T47D (cell line): ENCODE results near the gene AKAP6.

Experiments used
- DNase-seq, 2 experiments: peaks; one replicate each; pipeline versions ENCODE4 v3.0.0 to v3.0.0-alpha.2; 2011 to 2012; ENCODE audit warnings: low read depth in 1 of 2, low spot score in 1 of 2
- JUND ChIP-seq: IDR thresholded peaks from 2 replicates; pipeline ENCODE4 v1.6.1; 2012; ENCODE audit warnings: low read depth
- in situ Hi-C: cut with HindIII; loops from 2 replicates; pipeline ENCODE4 v1.10.0; 2016; ENCODE audit warnings: low sequenced_read_pairs, low pct_unique_long_range_greater_than_20kb

The AKAP6 gene

GRCh38 chr14:32590157-32590556 is 261.1 kb downstream of the AKAP6 start:
- in situ Hi-C loops, result no loop called here
- no peak for DNase-seq
- no peak for TF ChIP-seq JUND

DNA sequence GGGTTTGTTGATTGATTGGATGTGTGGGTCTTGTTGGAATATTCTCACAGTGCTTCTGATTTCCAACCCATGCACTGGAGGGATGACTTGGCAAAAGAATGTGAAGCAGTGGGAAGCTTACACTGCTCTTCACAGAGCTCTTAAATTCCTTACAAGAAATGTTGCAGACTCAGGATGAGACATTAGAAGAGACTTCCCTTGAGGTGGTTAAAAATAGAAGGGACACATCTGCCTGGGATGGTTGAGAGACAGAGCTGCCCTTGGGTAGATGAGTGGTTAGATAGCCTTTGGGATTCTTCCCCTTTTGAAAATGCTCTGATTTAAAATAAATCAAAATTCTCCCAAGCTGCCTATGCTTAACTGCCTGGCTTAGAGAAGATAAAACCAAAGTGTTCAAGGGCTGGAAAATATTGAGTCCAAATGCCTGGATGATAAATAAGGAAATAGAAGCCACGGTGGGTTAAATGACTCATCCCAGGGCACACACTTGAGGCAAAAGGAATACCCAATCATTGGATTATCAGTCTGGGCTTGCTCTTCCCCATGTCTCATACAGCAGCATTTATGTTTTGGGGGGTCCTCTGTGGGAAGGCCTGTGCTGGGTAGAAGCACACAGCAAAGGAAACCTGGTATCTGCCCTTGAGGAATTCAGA is 264.3 kb downstream of the AKAP6 start:
- DNase-seq, result no peak
- in situ Hi-C loops, result no loop called here
- TF ChIP-seq JUND, result no peak

GRCh38 chr14:32594766-32595165 is 265.7 kb downstream of the AKAP6 start:
- no peak for TF ChIP-seq JUND
- no peak for DNase-seq
- in situ Hi-C loops, result no loop called here

DNA sequence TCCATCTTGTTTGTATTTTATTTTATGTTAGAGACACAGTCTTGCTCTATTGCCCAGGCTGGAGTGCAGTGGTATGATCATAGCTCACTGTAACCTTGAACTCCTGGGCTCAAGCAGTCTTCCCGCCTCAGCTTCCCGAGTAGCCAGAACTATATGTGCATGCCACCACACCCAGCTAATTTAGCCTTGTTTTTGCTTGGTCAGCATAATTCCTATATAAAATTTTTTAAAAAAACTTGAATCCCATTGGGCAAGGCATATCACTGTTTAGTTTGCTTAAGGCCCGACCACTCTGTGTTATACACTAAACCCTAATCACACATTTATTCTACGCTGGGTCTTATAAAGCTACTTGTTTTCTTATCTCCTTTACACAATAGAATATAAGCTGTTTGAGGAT is 266.4 kb downstream of the AKAP6 start:
- in situ Hi-C loops, result no loop called here
- no peak for TF ChIP-seq JUND
- DNase-seq, result no peak

DNA sequence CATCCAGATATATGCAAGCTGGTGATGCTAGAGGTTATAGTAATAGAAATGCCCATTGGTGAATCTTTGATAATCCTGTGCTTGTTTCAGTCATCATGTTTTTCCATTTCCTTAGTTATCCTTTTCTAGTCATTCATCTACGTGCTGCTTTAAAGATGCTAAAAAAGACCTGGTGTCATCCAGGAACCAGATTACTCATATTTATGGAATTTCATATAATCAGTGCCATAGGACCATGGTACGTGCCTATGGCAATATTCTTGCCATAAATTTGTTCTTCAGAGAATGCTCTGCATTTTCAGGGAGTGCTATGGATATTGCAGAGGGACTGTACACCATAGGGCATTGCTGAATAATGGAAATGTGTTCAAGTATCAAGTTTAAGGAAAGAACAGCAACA is 267.3 kb downstream of the AKAP6 start:
- no peak for TF ChIP-seq JUND
- DNase-seq, result no peak
- in situ Hi-C loops, result no loop called here

- no peak for DNase-seq
- in situ Hi-C loops, result no loop called here
- TF ChIP-seq JUND, result no peak
Measured at GRCh38 chr14:32597771-32598170, 268.7 kb downstream of the AKAP6 start.

GRCh38 chr14:32601069-32601468 is 272.0 kb downstream of the AKAP6 start:
- DNase-seq, result no peak
- TF ChIP-seq JUND, result no peak
- in situ Hi-C loops, result no loop called here

DNA sequence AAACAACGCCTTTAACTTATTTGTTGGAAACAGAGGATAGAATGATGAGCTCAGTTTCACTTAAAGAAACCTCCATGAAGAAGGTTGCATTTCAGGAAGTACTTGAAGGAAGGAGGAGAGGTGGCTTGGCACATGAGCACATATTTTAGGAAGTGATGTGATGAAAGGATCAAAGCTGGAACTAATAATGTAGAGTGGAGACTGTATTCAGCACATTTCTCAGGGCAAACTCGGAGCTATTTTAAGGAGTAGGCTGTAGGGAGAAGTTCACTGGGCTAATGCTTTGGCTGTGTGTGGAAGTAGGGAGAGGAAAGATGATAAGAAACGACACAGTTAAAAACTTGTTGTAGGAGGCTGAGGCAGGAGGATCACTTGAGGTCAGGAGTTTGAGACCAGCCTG is 272.8 kb downstream of the AKAP6 start:
- no peak for TF ChIP-seq JUND
- in situ Hi-C loops, result no loop called here
- no peak for DNase-seq

GRCh38 chr14:32602699-32603098 is 273.6 kb downstream of the AKAP6 start:
- no peak for TF ChIP-seq JUND
- DNase-seq, result no peak
- in situ Hi-C loops, result no loop called here

- DNase-seq, result no peak
- no peak for TF ChIP-seq JUND
- in situ Hi-C loops, result no loop called here
Measured at GRCh38 chr14:32603992-32604565, 275.0 kb downstream of the AKAP6 start.

GRCh38 chr14:32606301-32606700 is 277.2 kb downstream of the AKAP6 start:
- in situ Hi-C loops, result no loop called here
- no peak for DNase-seq
- TF ChIP-seq JUND, result no peak

DNA sequence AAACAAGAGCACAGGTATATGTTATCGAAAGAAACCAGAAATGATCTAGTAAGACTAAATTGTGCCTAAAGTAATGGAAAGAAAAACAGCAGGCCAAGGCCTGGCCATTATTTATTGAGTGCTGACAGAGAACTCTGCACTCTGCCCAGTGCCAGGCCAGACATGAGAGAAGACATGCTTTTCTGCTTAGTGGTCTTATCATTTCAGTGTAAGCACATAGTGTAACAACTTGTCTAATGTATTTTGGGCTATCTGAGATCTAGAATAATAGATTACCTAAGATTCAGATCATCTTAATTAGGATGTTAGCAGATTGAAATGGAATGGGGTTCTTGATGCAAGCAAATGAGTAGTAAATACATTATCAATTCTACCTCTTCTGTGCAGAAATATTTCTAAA is 278.3 kb downstream of the AKAP6 start:
- in situ Hi-C loops, result no loop called here
- no peak for TF ChIP-seq JUND
- DNase-seq, result no peak

DNA sequence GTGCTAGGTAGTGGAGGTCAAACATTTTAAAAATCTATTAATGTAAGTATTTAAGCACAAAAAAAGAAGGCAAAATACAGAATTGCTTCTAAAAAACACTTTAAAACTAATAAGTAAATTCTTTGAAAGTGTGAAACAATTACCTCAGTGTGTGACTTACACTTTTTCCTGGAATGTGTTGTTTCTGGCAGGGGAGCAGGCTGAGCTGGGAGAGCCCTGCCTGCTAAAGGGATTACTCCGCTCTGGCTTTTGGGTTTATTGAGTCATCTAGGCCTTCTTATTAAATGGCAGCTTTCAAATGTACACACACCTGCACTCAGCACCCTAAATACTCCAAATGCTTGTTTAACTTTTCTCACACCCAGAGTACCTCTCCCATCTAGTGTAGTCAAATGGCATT is 279.8 kb downstream of the AKAP6 start:
- in situ Hi-C loops, result no loop called here
- DNase-seq, result no peak

DNA sequence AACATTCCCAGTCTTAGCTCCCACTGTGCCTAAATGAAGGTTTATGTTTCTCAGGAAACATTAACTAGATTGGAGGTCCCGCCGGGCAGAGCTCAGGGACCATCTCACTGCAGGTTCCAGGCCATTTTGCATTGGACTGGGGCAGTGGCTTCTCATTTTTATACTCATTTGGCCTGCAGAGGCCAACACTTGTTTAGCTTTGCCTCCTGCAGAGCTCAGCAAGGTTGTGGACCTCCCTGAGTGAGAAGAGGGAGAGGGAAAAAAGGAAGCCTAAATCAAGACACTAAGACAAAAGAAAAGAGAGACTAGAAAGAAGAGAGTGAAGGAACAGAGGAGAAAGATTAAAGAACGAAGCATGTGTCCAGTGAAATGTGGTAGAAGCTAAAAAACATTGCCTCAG is 280.3 kb downstream of the AKAP6 start:
- DNase-seq, result no peak
- in situ Hi-C loops, result no loop called here
- no peak for TF ChIP-seq JUND

More for the DNA sequence above, 279.8 kb downstream of the AKAP6 start:
- no peak for TF ChIP-seq JUND
